GM08714 (cell line): ENCODE results near the gene ZGRF1.
"Not testable (repeated sequence)": the region's sequence is repeated elsewhere in the genome, so short reads cannot be mapped to it uniquely, and the experiment has no call there.

ENCODE experiments used
- H3K4me3 ChIP-seq: fragments of 200-500 bp; sonication (Bioruptor generic); 2 replicates; pipeline ENCODE4 v1.5.1; 2014; ENCODE audit warnings: mild to moderate bottlenecking, low read length, inconsistent platforms
- ZNF274 ChIP-seq: IDR thresholded peaks from 2 replicates; pipeline ENCODE4 v1.6.1; 2012; ENCODE audit warnings: mild to moderate bottlenecking, low read depth, low read length

The ZGRF1 gene

GRCh38 chr4:112593438-112594133 lies 43.1 kb downstream of the ZGRF1 start:
- no peak for TF ChIP-seq ZNF274

DNA sequence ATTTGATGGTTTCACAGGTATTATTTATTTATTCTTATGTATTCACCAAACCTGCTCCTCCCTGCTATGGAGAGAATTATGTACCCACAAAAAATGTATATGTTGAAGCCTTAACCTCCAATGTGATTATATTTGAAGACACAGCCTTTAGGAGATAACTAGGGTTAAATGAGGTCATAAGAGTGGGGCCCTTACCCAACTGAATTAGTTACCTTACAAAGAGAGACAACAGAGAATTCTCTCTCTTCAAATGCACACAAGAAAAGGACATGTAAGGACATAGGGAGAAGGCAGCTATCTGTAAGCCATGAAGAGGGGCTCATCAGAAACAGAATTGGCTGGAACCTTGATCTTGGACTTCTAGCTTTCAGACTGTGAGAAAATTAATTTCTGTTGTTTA lies 44.0 kb downstream of the ZGRF1 start:
- no peak for TF ChIP-seq ZNF274

More at GRCh38 chr4:112593438-112594133, 43.1 kb downstream of the ZGRF1 start:
- H3K4me3 ChIP-seq = no peak overlapping the region

DNA sequence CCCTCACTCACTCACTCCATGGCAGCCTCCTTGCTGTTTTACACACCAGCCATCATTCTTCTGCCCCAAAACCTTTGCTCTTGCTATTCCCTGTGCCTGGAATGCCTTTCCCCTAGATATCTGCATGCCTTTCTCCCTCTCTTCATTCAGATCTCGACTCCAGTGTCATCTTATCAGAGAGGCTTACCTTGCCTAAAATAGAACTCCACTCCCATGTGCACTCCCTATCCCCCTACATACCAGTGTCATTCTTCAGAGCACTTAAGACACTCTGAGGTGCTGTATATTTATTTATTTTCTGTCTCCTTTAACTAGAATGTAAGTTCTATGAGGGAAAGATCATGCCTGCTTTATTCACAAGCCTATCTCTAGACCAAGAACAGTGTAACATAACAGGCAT lies 45.1 kb downstream of the ZGRF1 start:
- TF ChIP-seq ZNF274 = no peak
- H3K4me3 ChIP-seq = no peak overlapping the region

More for the DNA sequence above, 44.0 kb downstream of the ZGRF1 start:
- H3K4me3 ChIP-seq = no peak overlapping the region

- TF ChIP-seq ZNF274 = no peak
- H3K4me3 ChIP-seq = no peak overlapping the region
Observed at GRCh38 chr4:112589206-112589605, 47.5 kb downstream of the ZGRF1 start.

- no peak for TF ChIP-seq ZNF274
- H3K4me3 ChIP-seq = no peak overlapping the region
Observed at GRCh38 chr4:112585977-112586736, 50.6 kb downstream of the ZGRF1 start.

DNA sequence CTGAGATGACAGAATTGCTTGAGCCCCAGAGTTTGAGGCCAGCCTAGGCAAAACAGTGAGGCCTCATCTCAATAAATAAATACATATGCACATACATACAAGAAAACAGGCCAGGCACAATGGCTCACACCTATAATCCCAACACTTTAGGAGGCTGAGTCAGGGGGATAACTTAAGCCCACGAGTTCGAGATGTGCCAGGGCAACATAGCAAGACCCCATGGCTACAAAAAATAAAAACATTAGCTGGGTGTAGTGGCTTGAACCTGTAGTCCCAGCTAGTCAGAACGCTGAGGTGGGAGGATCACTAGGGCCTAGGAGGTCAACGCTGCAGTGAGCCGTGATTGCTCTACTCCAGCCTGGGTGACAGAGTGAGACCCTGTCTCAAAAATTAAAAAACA lies 69.2 kb downstream of the ZGRF1 start:
- no peak overlapping the region for H3K4me3 ChIP-seq
- no peak for TF ChIP-seq ZNF274

- TF ChIP-seq ZNF274 = no peak
- no peak overlapping the region for H3K4me3 ChIP-seq
Observed at GRCh38 chr4:112564706-112565270, 71.9 kb downstream of the ZGRF1 start.

DNA sequence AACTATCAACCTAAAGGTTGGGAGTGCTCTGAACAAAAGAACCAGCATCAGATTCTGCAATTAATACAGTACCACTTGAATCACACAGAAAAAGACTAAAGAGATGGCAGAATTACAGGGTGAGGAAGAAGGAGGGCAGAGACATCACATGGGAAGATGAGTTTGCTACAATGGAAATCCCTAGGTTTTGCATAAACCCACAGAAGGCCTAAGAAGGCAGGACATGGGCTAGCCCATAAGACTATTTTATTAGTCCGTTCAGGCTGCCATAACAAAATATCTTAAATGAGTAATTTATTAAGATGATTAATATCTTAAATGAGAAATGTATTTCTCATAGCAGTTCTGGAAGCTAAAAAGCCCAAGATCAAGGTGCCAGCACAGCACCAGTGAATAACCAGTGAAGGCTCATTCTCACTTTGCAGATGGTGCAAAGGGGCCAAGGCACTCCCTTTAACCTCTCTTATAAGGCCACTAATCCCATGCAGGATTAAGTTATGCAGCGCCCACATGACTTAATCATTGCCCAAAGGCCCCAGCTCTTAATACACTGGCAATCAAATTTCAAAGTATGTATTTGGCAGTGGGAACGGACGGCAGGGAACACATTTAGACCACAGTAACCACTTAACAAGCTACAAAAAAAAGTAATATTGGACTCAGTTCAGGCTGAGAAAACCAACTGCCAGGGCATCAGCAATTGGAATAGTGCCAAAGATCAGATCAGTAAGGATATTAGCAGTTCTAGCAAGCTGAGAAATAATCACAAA lies 73.1 kb downstream of the ZGRF1 start:
- TF ChIP-seq ZNF274 = no peak
- no peak overlapping the region for H3K4me3 ChIP-seq

GRCh38 chr4:112562254-112562879 lies 74.3 kb downstream of the ZGRF1 start:
- no peak overlapping the region for H3K4me3 ChIP-seq
- TF ChIP-seq ZNF274 = no peak

DNA sequence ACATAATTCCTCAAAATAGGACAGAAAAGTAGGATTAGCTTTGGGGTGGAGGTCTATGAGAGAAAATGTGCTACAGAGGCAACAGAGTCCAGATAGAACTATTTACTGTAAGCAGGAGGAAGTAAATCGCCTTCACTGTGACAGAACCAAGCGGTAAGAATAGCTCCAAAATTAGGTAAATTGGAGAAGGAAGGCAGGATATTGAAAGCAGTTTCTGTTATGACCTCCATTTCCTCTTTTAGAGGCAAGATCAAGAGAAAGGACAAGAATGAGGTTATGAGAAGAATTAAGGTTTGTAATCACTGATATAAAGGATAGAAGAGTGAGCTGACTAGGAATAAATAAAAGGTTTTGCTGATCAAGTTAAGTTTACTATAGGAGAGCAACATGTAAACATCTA lies 76.6 kb downstream of the ZGRF1 start:
- no peak for TF ChIP-seq ZNF274
- no peak overlapping the region for H3K4me3 ChIP-seq

- no peak overlapping the region for H3K4me3 ChIP-seq
- TF ChIP-seq ZNF274 = no peak
Observed at GRCh38 chr4:112559053-112559452, 77.7 kb downstream of the ZGRF1 start.

DNA sequence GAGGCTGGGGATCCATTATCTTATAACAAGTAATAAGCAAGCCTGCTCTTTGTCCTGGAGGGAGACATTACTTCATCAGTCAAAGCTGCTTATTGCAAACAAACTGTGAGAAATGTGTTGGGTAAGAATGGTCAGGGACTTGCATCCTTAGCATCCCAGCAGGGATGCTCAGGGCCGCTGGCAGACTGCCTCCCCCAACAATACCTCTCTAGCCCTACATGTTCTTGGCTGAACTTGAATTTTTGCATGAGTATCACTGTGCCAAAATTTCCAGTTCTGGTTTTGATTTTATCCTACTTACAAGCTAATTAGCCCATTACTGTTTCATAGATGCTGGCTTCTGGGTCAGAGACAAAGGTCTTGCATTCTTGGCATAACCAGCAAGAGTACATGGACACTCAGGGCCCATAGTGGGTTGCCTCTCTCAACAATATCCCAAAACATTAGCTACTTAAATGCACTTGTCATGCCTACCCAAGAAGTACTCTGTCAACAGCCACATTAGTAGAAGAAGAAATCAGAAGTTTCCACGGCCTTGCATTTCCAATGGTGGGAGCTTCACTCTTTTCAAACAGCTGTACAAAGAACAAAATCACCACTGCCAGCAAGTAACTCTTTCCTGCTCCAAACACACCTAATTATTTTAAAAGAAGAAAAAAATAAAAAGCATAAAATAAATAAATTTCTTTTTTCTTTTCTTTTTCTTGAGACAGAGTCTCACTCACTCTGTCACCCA lies 78.9 kb downstream of the ZGRF1 start:
- no peak for TF ChIP-seq ZNF274
- no peak overlapping the region for H3K4me3 ChIP-seq

DNA sequence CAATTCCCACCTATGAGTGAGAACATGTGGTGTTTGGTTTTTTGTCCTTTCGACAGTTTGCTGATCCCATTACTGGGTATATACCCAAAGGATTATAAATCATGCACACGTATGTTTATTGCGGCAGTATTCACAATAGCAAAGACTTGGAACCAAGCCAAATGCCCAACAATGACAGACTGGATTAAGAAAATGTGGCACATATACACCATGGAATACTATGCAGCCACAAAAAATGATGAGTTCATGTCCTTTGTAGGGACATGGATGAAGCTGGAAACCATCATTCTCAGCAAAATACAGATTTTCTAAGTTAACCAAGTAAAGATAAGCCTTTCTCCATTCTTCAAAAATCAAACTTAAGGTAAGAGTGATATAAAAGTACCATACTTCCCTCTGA lies 82.4 kb downstream of the ZGRF1 start:
- H3K4me3 ChIP-seq = not testable (repeated sequence)
